Neural cell (in vitro differentiated cells): Measurements from ENCODE around the gene ZNF474. TPM values are rescaled to one million over a fixed set of nuclear protein-coding genes. Genes with fewer than 3 reads are reported as not detected.

Source experiments
- H2AFZ ChIP-seq: fragments of 200-600, 300-800 bp; sonication (generic), shearing (Covaris generic); 2 replicates; pipeline ENCODE4 v1.6.0; 2014; ENCODE audit warnings: low read depth, mild to moderate bottlenecking, antibody characterized with exemption, low read length, moderate library complexity
- H3F3A ChIP-seq: fragments of 200-600 bp; shearing (Covaris generic); 2 replicates; pipeline ENCODE4 v1.6.1; 2016; ENCODE audit warnings: mild to moderate bottlenecking, moderate library complexity, mixed read lengths, antibody characterized with exemption, low read length; ENCODE audit not compliant: insufficient read depth, poor library complexity, severe bottlenecking
- H3K27ac ChIP-seq: fragments of 200-600, 300-800 bp; sonication (generic), shearing (Covaris generic); 2 replicates; pipeline ENCODE4 v1.5.1; 2014; ENCODE audit warnings: mild to moderate bottlenecking, low read length, moderate library complexity
- H3K27me3 ChIP-seq: fragments of 300-800, 200-600 bp; sonication (generic), shearing (Covaris generic); 2 replicates; pipeline ENCODE4 v1.6.0; 2014; ENCODE audit warnings: mild to moderate bottlenecking, low read depth, low read length, moderate library complexity; ENCODE audit not compliant: insufficient read depth
- H3K36me3 ChIP-seq: fragments of 300-800, 200-600 bp; sonication (generic), shearing (Covaris generic); 2 replicates; pipeline ENCODE4 v1.5.1; 2014; ENCODE audit warnings: mild to moderate bottlenecking, antibody characterized with exemption, low read length, moderate library complexity; ENCODE audit not compliant: insufficient read depth
- H3K4me2 ChIP-seq: fragments of 300-800, 200-600 bp; sonication (generic), shearing (Covaris generic); 2 replicates; pipeline ENCODE4 v1.6.0; 2014; ENCODE audit warnings: mild to moderate bottlenecking, low read length
- H3K4me3 ChIP-seq: fragments of 300-800, 200-600 bp; sonication (generic), shearing (Covaris generic); 2 replicates; pipeline ENCODE4 v1.5.1; 2014; ENCODE audit warnings: mild to moderate bottlenecking, low read length, moderate library complexity
- H3K79me2 ChIP-seq: fragments of 200-600 bp; shearing (Covaris generic); replicated peaks from 2 replicates; pipeline ENCODE4 v1.6.0; 2014; ENCODE audit warnings: mild to moderate bottlenecking, low read length, moderate library complexity; ENCODE audit not compliant: insufficient read depth
- H3K9ac ChIP-seq: fragments of 300-800, 200-600 bp; sonication (generic), shearing (Covaris generic); 2 replicates; pipeline ENCODE4 v1.6.1; 2016; ENCODE audit warnings: mild to moderate bottlenecking, low read length, mixed read lengths
- H3K9me2 ChIP-seq: fragments of 200-600 bp; shearing (Covaris generic); 2 replicates; pipeline ENCODE4 v1.6.1; 2016; ENCODE audit warnings: mild to moderate bottlenecking, low read length, mixed read lengths; ENCODE audit not compliant: insufficient read depth
- H3K9me3 ChIP-seq: fragments of 200-600, 300-800 bp; sonication (generic), shearing (Covaris generic); 2 replicates; pipeline ENCODE4 v1.6.1; 2016; ENCODE audit warnings: mild to moderate bottlenecking, mixed run types, low read length, moderate library complexity, mixed read lengths
- H4K20me1 ChIP-seq: fragments of 200-600 bp; shearing (Covaris generic); 2 replicates; pipeline ENCODE4 v1.6.1; 2016; ENCODE audit warnings: mild to moderate bottlenecking, mixed run types; ENCODE audit not compliant: insufficient read depth
- EP300 ChIP-seq: fragments of 450-650 bp; conservative IDR thresholded peaks from 2 replicates; pipeline ENCODE4 v1.6.1; 2014; ENCODE audit warnings: antibody characterized with exemption, mild to moderate bottlenecking, moderate library complexity; ENCODE audit not compliant: poor library complexity, severe bottlenecking
- EZH2 ChIP-seq: fragments of 200-600, 300-800 bp; shearing (Covaris generic), sonication (generic); IDR thresholded peaks from 2 replicates; pipeline ENCODE4 v1.6.1; 2014; ENCODE audit warnings: antibody characterized with exemption, low read length, borderline replicate concordance, mild to moderate bottlenecking; ENCODE audit not compliant: insufficient read depth, poor library complexity, severe bottlenecking
- MXI1 ChIP-seq: fragments of 450-650 bp; conservative IDR thresholded peaks from 2 replicates; pipeline ENCODE4 v1.6.1; 2014; ENCODE audit warnings: antibody characterized with exemption, mild to moderate bottlenecking; ENCODE audit not compliant: poor library complexity, severe bottlenecking
- POLR2AphosphoS5 ChIP-seq: IDR thresholded peaks from 2 replicates; pipeline ENCODE4 v1.6.1; 2012
- SMC3 ChIP-seq: fragments of 450-650 bp; conservative IDR thresholded peaks from 2 replicates; pipeline ENCODE4 v1.6.1; 2014; ENCODE audit warnings: antibody characterized with exemption, mild to moderate bottlenecking, moderate library complexity; ENCODE audit not compliant: poor library complexity
- TAF1 ChIP-seq: IDR thresholded peaks from 2 replicates; pipeline ENCODE4 v1.6.1; 2012; ENCODE audit warnings: low read depth
- polyA plus RNA-seq: library from polyadenylated mRNA; depleted of rRNA; stranded (reverse); fragments of >200 nt; gene quantifications from 2 replicates; pipeline ENCODE4 v1.2.3, GENCODE V29; 2014
- TF ChIP-seq, protein P1 (sequence below): fragments of 450-650 bp; IDR thresholded peaks from 2 replicates; pipeline ENCODE4 v1.5.1; 2014; ENCODE audit warnings: antibody characterized with exemption, mild to moderate bottlenecking, moderate library complexity; ENCODE audit not compliant: poor library complexity, severe bottlenecking

The ZNF474 gene
- polyA plus RNA-seq, 1 donor from 2014 or later, result not detected

DNA sequence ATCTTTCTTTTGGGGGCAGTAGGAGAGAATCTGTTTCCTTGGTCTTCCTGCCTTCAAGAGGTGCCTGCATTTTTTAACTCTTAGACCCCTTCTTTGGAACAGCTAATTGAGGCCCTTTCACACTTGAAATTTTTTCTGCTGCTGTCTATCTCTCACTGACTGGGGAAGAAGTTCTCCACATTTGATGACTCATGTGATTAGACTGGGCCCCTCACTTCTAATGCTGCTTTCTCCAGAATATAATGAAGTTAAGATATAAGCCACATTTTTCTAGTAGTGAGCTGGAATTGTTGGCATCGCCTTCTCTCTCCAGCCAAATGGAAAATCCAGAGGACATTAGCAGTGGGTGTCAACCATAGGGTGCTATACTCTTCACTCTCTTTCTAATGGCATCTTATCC lies 12.4 kb downstream of the ZNF474 start:
- no peaks in the 10 kb centered on the region for H3F3A ChIP-seq
- H2AFZ ChIP-seq, result no peak overlapping the region
- H3K79me2 ChIP-seq, result no peaks in the 10 kb centered on the region
- no peaks in the 10 kb centered on the region for H3K9me3 ChIP-seq
- no peaks in the 10 kb centered on the region for H4K20me1 ChIP-seq
- no peak overlapping the region for H3K4me2 ChIP-seq
- TF ChIP-seq TAF1 (no peak), SMC3 (no peak), MXI1 (no peak)
- TF ChIP-seq, protein P1, sequence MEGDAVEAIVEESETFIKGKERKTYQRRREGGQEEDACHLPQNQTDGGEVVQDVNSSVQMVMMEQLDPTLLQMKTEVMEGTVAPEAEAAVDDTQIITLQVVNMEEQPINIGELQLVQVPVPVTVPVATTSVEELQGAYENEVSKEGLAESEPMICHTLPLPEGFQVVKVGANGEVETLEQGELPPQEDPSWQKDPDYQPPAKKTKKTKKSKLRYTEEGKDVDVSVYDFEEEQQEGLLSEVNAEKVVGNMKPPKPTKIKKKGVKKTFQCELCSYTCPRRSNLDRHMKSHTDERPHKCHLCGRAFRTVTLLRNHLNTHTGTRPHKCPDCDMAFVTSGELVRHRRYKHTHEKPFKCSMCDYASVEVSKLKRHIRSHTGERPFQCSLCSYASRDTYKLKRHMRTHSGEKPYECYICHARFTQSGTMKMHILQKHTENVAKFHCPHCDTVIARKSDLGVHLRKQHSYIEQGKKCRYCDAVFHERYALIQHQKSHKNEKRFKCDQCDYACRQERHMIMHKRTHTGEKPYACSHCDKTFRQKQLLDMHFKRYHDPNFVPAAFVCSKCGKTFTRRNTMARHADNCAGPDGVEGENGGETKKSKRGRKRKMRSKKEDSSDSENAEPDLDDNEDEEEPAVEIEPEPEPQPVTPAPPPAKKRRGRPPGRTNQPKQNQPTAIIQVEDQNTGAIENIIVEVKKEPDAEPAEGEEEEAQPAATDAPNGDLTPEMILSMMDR, result no peak
- H3K36me3 ChIP-seq, result no peaks in the 10 kb centered on the region
- H3K27me3 ChIP-seq, result no peaks in the 10 kb centered on the region
- H3K9ac ChIP-seq, result no peak overlapping the region
- H3K9me2 ChIP-seq, result no peaks in the 10 kb centered on the region
- no peak overlapping the region for H3K27ac ChIP-seq
- no peak overlapping the region for H3K4me3 ChIP-seq

DNA sequence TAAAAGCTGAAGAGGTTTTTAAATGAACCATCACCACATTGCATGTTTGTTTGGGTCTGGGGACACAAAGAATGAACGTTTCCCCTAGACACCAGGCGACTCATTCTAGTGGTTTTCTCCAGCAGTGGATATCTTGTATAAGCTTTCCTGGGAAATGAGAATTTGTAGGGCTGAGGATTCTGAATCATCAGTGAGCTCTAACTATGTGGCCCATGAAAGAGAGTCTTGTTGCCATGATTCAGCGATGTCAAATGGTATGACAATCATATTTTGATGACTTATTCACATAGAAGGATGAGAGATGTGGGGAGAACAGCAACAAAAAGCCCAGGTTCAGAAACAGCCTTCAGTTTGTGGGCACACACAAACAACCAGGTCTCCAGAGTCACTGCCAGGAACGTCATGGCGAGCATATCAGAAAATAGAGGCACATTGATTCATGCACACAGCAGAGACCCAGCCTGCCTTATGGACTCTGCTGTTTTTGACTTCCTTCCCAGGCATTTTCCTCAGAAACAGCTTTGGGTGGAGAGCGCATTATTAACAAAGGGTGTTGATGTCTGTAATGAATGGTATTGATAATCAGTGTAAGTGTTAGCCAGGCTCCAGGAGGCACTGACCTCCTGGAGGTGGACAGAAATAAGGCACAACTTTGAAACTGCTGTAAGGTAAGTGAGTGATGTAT lies 13.3 kb downstream of the ZNF474 start:
- H3K79me2 ChIP-seq, result no peaks in the 10 kb centered on the region
- H3K9me3 ChIP-seq, result no peaks in the 10 kb centered on the region
- no peaks in the 10 kb centered on the region for H3F3A ChIP-seq
- no peak for TF ChIP-seq TAF1
- H3K27ac ChIP-seq, result no peak overlapping the region
- no peaks in the 10 kb centered on the region for H3K27me3 ChIP-seq
- no peak overlapping the region for H3K9ac ChIP-seq
- H3K4me2 ChIP-seq, result no peak overlapping the region
- H2AFZ ChIP-seq, result no peak overlapping the region
- H4K20me1 ChIP-seq, result no peaks in the 10 kb centered on the region
- H3K9me2 ChIP-seq, result no peaks in the 10 kb centered on the region
- no peaks in the 10 kb centered on the region for H3K36me3 ChIP-seq
- no peak overlapping the region for H3K4me3 ChIP-seq

DNA sequence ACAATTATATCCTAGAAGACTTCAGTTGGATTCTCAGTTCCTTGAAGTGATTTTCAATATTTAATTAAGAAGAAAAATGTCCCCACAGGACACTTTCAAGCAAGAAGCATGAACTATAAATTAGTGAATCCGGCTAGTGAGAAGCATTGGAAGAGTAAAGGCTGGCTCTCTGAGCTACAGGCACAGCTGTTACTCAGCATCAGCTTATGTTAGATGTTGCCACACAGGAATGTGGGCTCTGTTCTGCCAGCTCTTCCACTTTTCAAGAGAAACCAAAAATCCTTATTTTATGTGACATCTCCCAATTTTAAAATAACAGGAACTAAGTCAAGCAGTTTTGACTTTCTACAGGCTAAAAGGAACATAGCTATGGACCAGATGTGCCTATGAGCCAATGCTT lies 14.9 kb downstream of the ZNF474 start:
- Histone ChIP-seq H3K36me3 (no peaks in the 10 kb centered on the region), H4K20me1 (no peaks in the 10 kb centered on the region), H3K27me3 (no peaks in the 10 kb centered on the region), H3K27ac (no peak overlapping the region), H3K9me3 (no peaks in the 10 kb centered on the region), H3K9ac (no peak overlapping the region), H2AFZ (no peak overlapping the region), H3F3A (no peaks in the 10 kb centered on the region), H3K9me2 (no peaks in the 10 kb centered on the region), H3K4me2 (no peak overlapping the region), H3K4me3 (no peak overlapping the region), H3K79me2 (no peaks in the 10 kb centered on the region)
- no peak for TF ChIP-seq EP300

DNA sequence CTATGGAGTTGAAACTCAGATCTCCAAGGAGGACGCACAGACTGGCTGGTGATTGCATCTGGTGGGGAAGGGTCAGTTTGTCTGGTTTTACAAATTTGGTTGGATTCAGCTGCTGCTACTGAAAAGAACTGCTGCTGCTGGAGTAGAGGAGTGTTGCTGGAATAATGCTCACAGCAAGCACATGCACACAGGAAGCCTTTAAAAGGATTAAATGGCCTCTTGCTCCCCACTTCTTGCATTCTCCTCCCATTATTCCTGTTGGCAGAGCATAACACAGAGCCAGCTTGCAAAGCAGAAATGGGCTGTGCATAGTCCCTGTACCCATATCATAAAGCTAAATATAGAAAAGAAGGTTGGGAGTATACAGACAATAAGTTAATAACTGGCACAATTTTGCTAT lies 16.6 kb downstream of the ZNF474 start:
- H4K20me1 ChIP-seq, result no peaks in the 10 kb centered on the region
- TF ChIP-seq EZH2, result no peak
- no peak for TF ChIP-seq MXI1
- no peak for TF ChIP-seq SMC3
- no peak for TF ChIP-seq EP300
- no peak for TF ChIP-seq POLR2AphosphoS5
- TF ChIP-seq, protein P1, result no peak
- H3K4me3 ChIP-seq, result no peak overlapping the region
- no peak overlapping the region for H3K9ac ChIP-seq
- H3K9me2 ChIP-seq, result no peaks in the 10 kb centered on the region
- H3K4me2 ChIP-seq, result no peak overlapping the region
- H3K79me2 ChIP-seq, result no peaks in the 10 kb centered on the region
- H2AFZ ChIP-seq, result no peak overlapping the region
- H3K27ac ChIP-seq, result no peak overlapping the region
- H3F3A ChIP-seq, result no peaks in the 10 kb centered on the region
- H3K36me3 ChIP-seq, result no peaks in the 10 kb centered on the region
- no peaks in the 10 kb centered on the region for H3K9me3 ChIP-seq
- H3K27me3 ChIP-seq, result no peaks in the 10 kb centered on the region
